ENCODE data around the gene CACNG6.
"Not testable (repeated sequence)": the region's sequence is repeated elsewhere in the genome, so short reads cannot be mapped to it uniquely, and the experiment has no call there.

Gene CACNG6

DNA sequence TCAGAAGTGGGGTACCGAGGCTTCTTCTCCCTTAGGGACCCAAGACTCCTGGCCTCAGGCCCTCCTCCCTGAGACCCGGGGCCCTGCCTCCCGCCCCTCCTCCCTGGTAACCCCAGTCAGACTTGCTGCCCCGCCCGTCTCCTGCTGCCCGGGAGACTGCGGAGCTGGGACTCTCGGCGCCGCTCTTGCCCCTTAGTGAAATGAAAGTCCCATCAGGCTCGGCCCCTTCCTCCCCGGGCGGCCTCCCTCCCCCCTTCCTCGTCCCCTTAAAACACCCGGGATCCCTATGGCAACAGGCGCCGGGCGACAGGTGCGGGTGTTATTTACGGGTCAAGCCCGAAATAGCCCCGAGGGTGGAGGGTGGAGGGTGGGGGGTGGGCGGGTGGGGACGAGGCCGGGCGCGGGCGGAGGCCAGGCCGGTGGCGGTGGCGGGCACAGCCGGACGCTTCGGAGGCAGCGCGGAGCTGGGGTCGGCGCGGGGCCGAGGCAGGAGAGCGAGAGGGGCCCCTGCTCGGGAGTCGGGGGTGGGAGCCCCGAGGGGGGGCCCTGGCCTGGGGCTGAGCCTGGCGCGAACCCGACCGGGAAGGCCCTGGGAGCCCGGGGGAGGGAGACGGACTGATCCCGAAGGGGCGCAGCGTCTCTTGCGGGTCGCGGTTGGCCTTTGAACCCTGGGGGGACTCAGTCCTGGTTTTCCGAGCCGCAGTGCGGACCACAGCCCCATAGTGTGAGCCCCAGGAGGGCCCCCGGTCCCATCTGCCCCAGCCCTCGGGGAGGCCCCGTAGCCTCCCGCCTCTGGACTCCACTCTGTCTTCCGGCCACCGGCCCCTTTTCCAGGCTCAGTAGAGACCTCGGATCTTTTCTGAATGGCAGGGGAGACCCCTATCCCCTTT, at the start of gene CACNG6:
CACNG6 (plus strand) TSS at position 414 of the 890 bp plus-strand sequence. CDS start 1,241 bp downstream, outside the sequence.
- no peaks in the 10 kb centered on the region for H3K9me3 Mint-ChIP-seq
- H3K4me1 Mint-ChIP-seq (ENCODE audit: low read depth): no peaks in the 10 kb centered on the region
- H3K4me3 Mint-ChIP-seq: no peak within 1 kb of the TSS
- no peaks in the 10 kb centered on the region for H3K36me3 Mint-ChIP-seq (ENCODE audit: low read depth)
- no peak for DNase-seq (ENCODE audit: low spot score)
- no peak within 1 kb of the TSS for H3K27ac Mint-ChIP-seq
- peaks cover 24% of the 10 kb centered on the region for H3K27me3 Mint-ChIP-seq (ENCODE audit: low read depth)

GRCh38 chr19:53942001-53942786, 49.2 kb upstream of the CACNG6 start:
- no peaks in the 10 kb centered on the region for H3K36me3 Mint-ChIP-seq (ENCODE audit: low read depth)
- no peaks in the 10 kb centered on the region for H3K9me3 Mint-ChIP-seq
- no peak overlapping the region for H3K4me3 Mint-ChIP-seq
- no peak overlapping the region for H3K27ac Mint-ChIP-seq
- H3K27me3 Mint-ChIP-seq (ENCODE audit: low read depth): peaks cover 29% of the 10 kb centered on the region
- H3K4me1 Mint-ChIP-seq (ENCODE audit: low read depth): no peaks in the 10 kb centered on the region
- no peak for DNase-seq (ENCODE audit: low spot score)

- Mint-ChIP-seq H3K27ac (no peak overlapping the region), H3K36me3 (ENCODE audit: low read depth) (no peaks in the 10 kb centered on the region), H3K27me3 (ENCODE audit: low read depth) (peaks cover 29% of the 10 kb centered on the region), H3K4me1 (ENCODE audit: low read depth) (no peaks in the 10 kb centered on the region), H3K9me3 (no peaks in the 10 kb centered on the region), H3K4me3 (no peak overlapping the region)
- no peak for DNase-seq (ENCODE audit: low spot score)
These were observed 47.0 kb upstream of the CACNG6 start for GRCh38 chr19:53944416-53944815.

DNA sequence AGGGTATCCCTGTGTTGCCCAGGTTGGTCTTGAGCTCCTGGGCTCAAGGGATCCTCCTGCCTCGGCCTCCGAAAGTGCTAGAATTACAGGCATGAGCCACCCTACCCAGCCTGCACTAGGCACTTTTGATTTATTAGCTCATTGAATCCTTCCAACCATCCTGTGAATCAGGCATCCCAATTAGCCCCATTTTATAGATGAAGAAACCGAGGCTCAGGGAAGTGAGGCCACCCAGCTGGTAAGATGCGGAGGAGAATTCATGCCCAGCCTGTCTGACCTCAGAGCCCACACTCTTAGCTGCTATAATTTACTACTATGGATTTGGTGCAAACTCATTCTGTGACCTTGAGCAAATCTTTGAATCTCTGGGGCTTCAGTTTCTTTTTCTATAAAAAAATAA, 46.5 kb upstream of the CACNG6 start:
- no peaks in the 10 kb centered on the region for H3K4me1 Mint-ChIP-seq (ENCODE audit: low read depth)
- no peak overlapping the region for H3K4me3 Mint-ChIP-seq
- peaks cover 29% of the 10 kb centered on the region for H3K27me3 Mint-ChIP-seq (ENCODE audit: low read depth)
- H3K9me3 Mint-ChIP-seq: no peaks in the 10 kb centered on the region
- no peak overlapping the region for H3K27ac Mint-ChIP-seq
- no peaks in the 10 kb centered on the region for H3K36me3 Mint-ChIP-seq (ENCODE audit: low read depth)
- DNase-seq (ENCODE audit: low spot score): no peak

DNA sequence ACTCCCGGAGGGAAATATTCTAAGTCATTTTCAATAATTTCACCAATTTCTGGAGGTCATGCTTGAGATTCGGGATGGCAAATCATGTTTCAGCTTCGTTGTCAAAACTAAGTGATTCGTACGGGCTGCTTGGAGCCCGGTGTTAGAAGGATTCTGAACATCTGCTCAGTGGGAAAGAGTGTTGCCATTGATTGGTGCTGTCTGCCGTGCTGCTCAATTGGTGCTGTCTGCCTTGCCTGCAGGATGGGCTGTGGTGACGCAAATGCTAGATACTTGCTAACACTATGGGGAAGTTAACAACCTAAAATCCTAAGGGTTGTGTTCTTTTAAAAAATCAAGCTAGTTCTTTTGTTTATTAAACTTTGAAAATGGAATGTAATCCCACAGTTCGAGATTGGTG, 46.0 kb upstream of the CACNG6 start:
- Mint-ChIP-seq H3K27ac (no peak overlapping the region), H3K4me3 (no peak overlapping the region), H3K27me3 (ENCODE audit: low read depth) (peaks cover 29% of the 10 kb centered on the region), H3K36me3 (ENCODE audit: low read depth) (no peaks in the 10 kb centered on the region), H3K4me1 (ENCODE audit: low read depth) (no peaks in the 10 kb centered on the region), H3K9me3 (no peaks in the 10 kb centered on the region)
- DNase-seq (ENCODE audit: low spot score): no peak

DNA sequence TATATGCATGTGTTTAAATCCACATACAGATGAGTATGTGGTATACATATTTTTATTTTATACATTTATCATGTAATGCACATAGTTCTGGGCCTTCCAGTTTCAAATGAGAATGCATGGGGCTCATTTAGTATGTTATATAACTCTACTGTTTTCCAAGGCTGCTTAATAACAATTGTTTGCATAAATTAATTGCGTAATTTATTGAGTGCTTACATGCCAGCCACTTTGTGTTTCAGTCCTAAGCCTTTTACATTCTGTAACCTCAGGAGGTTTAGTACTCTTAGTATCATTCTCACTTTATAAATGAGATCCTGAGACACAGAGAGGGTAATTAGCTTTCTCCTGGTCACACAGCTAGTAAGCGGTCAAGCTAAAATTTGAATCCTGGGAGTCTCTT, 45.4 kb upstream of the CACNG6 start:
- H3K4me1 Mint-ChIP-seq (ENCODE audit: low read depth): no peaks in the 10 kb centered on the region
- H3K9me3 Mint-ChIP-seq: no peaks in the 10 kb centered on the region
- H3K4me3 Mint-ChIP-seq: no peak overlapping the region
- peaks cover 28% of the 10 kb centered on the region for H3K27me3 Mint-ChIP-seq (ENCODE audit: low read depth)
- no peak overlapping the region for H3K27ac Mint-ChIP-seq
- no peaks in the 10 kb centered on the region for H3K36me3 Mint-ChIP-seq (ENCODE audit: low read depth)
- DNase-seq (ENCODE audit: low spot score): no peak

DNA sequence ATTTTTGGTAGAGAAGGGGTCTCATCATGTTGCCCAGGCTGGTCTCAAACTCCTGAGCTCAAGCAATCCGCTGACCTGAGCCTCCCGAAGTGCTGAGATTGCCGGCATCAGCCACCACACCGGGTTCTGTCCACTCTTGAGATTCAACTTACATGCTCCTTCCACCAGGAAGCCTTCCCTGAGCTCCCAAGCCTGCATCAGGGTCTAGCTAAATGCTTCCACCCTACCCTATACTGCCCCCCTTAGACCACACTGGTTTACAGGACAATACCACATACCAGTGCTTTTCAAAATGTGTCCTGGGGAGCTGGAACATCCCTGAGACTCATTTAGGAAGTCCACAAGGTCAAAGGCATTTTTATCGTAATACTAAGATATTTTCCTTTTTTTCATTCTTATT, 43.8 kb upstream of the CACNG6 start:
- Mint-ChIP-seq H3K36me3 (ENCODE audit: low read depth) (no peaks in the 10 kb centered on the region), H3K4me3 (no peak overlapping the region), H3K27me3 (ENCODE audit: low read depth) (peaks cover 18% of the 10 kb centered on the region)

GRCh38 chr19:53948611-53949010, 42.8 kb upstream of the CACNG6 start:
- H3K27me3 Mint-ChIP-seq (ENCODE audit: low read depth): peaks cover 11% of the 10 kb centered on the region
- H3K9me3 Mint-ChIP-seq; H3K27ac Mint-ChIP-seq; H3K36me3 Mint-ChIP-seq (ENCODE audit: low read depth); H3K4me1 Mint-ChIP-seq (ENCODE audit: low read depth); DNase-seq (ENCODE audit: low spot score); H3K4me3 Mint-ChIP-seq: not testable (repeated sequence)

More for the DNA sequence above, 43.8 kb upstream of the CACNG6 start:
- Mint-ChIP-seq H3K27ac (no peak overlapping the region), H3K9me3 (no peaks in the 10 kb centered on the region), H3K4me1 (ENCODE audit: low read depth) (no peaks in the 10 kb centered on the region)
- DNase-seq (ENCODE audit: low spot score): no peak

GRCh38 chr19:53951436-53951835, 40.0 kb upstream of the CACNG6 start:
- H3K4me1 Mint-ChIP-seq (ENCODE audit: low read depth): no peaks in the 10 kb centered on the region
- H3K9me3 Mint-ChIP-seq: no peaks in the 10 kb centered on the region
- no peak overlapping the region for H3K4me3 Mint-ChIP-seq
- peaks cover 7% of the 10 kb centered on the region for H3K27me3 Mint-ChIP-seq (ENCODE audit: low read depth)
- no peak for DNase-seq (ENCODE audit: low spot score)
- no peaks in the 10 kb centered on the region for H3K36me3 Mint-ChIP-seq (ENCODE audit: low read depth)
- no peak overlapping the region for H3K27ac Mint-ChIP-seq

GRCh38 chr19:53951947-53952346, 39.5 kb upstream of the CACNG6 start:
- H3K27ac Mint-ChIP-seq: no peak overlapping the region
- no peaks in the 10 kb centered on the region for H3K36me3 Mint-ChIP-seq (ENCODE audit: low read depth)
- peaks cover 11% of the 10 kb centered on the region for H3K27me3 Mint-ChIP-seq (ENCODE audit: low read depth)
- no peak overlapping the region for H3K4me3 Mint-ChIP-seq
- H3K4me1 Mint-ChIP-seq (ENCODE audit: low read depth): no peaks in the 10 kb centered on the region
- DNase-seq (ENCODE audit: low spot score): no peak
- H3K9me3 Mint-ChIP-seq: no peaks in the 10 kb centered on the region

DNA sequence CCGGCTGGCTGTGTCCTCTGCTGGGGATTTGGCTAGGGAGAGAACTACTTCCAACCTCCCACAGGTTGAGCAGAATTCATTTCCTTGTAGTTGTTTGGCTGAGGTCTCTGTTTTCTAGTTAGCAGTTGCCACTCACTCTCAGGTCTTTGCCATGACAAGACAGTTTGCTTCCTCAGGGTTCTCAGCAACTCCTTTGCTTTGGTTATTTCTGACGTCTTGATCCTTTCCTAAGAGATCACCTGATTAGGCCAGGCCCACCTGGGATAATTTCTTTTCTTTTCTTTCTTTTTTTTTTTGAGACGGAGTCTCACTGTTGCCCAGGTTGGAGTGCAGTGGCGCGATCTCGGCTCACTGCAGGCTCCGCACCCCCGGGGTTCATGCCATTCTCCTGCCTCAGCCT, 38.1 kb upstream of the CACNG6 start:
- no peaks in the 10 kb centered on the region for H3K4me1 Mint-ChIP-seq (ENCODE audit: low read depth)
- no peaks in the 10 kb centered on the region for H3K9me3 Mint-ChIP-seq
- H3K27ac Mint-ChIP-seq: no peak overlapping the region
- no peak for DNase-seq (ENCODE audit: low spot score)
- H3K36me3 Mint-ChIP-seq (ENCODE audit: low read depth): no peaks in the 10 kb centered on the region
- H3K27me3 Mint-ChIP-seq (ENCODE audit: low read depth): peaks cover 21% of the 10 kb centered on the region
- no peak overlapping the region for H3K4me3 Mint-ChIP-seq

DNA sequence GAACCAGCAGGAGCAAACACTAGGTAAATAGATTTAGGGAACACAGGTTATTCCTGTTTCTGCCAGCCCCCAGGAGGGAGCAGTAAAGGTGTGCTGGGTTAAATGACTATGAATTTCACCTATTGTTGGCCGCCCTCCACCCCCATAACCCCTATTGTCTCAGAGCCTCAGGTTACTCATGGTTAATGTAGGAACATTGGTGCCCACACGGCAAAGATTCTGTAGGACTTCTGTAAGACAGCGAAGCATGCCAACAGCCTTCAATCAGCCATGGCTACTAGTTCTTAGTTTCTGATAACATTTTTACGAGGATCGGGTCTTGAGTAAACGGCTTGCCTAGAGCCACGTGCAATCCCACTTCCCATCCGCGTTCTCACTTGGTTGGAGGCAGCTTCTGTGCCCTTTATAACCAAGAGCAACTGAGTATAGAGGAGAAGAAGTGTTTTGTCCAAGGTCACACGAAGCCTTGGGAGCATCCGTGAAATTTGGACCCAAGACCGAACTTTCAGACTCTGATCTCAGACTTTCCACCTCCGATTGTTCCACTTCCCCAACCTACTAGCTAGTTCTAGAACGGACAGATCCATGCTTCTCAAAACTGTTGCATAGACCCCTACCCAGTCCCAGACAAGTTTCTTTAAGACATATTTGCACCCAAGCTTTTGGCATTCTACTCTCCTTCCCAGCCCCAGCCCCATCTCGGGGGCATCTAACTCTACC, 33.8 kb upstream of the CACNG6 start:
- H3K4me3 Mint-ChIP-seq: no peak overlapping the region
- H3K4me1 Mint-ChIP-seq (ENCODE audit: low read depth): no peaks in the 10 kb centered on the region
- no peak overlapping the region for H3K27ac Mint-ChIP-seq
- no peaks in the 10 kb centered on the region for H3K36me3 Mint-ChIP-seq (ENCODE audit: low read depth)
- H3K9me3 Mint-ChIP-seq: no peaks in the 10 kb centered on the region
- no peak for DNase-seq (ENCODE audit: low spot score)
- peaks cover 56% of the 10 kb centered on the region for H3K27me3 Mint-ChIP-seq (ENCODE audit: low read depth)

DNA sequence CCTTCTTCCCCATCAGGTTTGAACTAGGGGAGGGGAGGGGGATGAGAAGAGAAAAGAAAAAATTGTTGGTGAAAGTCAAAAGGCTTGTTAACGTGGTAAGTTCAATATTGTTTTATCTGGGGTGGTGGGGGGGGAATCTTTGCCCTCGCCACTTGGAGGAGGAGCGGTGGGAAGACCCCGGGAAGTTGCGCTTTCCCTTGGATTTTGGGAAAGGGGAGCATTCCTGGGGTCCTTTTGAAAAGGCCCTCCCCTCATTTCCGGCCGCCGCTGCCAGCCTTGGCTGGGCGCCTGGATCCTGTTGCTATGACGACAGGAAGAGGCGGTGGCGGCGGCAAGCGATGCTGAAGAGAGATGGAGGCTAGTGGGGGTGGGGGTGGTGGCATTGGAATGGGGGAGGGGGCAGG, 33.3 kb upstream of the CACNG6 start:
- DNase-seq (ENCODE audit: low spot score): no peak
- no peak overlapping the region for H3K4me3 Mint-ChIP-seq
- no peak overlapping the region for H3K27ac Mint-ChIP-seq
- H3K9me3 Mint-ChIP-seq: no peaks in the 10 kb centered on the region
- no peaks in the 10 kb centered on the region for H3K36me3 Mint-ChIP-seq (ENCODE audit: low read depth)
- H3K4me1 Mint-ChIP-seq (ENCODE audit: low read depth): no peaks in the 10 kb centered on the region
- peaks cover 56% of the 10 kb centered on the region for H3K27me3 Mint-ChIP-seq (ENCODE audit: low read depth)
